ENCODE measurements around the gene GRM8.

DNA sequence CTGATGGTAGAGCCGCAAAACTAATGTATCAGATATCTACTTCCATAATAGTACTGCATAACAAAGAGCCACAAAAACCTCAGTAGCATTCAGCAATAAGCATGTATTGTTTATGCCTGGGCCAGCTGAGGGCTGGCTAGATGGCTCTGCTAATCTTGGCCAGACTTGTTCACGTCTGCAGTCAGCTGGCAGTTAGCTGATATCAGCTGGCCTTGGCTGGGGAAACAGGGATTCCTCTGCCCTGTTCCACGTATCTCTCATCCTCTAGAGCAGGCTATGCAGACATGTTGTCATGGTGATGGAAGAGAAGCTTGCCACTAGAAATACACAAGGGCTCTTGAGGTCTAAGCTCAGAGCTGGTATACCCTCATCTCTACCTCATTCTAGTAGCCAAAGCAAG, 62.9 kb downstream of the GRM8 start:
- no peak for TF ChIP-seq SIN3A (IDR thresholded peaks at IDR 0.05; ENCODE audit: borderline replicate concordance, insufficient read depth, low read length)
- no peak for TF ChIP-seq POLR2AphosphoS5 (IDR thresholded peaks at IDR 0.05; ENCODE audit: low read depth, low read length)

All from PFSK-1 (cell line).